NOMO-1 (cell line): Measurements from ENCODE around the gene CC2D1A.
"Not testable (repeated sequence)": the region's sequence is repeated elsewhere in the genome, so short reads cannot be mapped to it uniquely, and the experiment has no call there.

Source experiments
- DNase-seq, 2 experiments: peaks; one replicate each; lab custom pipeline; 2025; ENCODE audit not compliant: unreplicated experiment in 2 of 2; lab: John Stamatoyannopoulos, UW

The CC2D1A gene

DNA sequence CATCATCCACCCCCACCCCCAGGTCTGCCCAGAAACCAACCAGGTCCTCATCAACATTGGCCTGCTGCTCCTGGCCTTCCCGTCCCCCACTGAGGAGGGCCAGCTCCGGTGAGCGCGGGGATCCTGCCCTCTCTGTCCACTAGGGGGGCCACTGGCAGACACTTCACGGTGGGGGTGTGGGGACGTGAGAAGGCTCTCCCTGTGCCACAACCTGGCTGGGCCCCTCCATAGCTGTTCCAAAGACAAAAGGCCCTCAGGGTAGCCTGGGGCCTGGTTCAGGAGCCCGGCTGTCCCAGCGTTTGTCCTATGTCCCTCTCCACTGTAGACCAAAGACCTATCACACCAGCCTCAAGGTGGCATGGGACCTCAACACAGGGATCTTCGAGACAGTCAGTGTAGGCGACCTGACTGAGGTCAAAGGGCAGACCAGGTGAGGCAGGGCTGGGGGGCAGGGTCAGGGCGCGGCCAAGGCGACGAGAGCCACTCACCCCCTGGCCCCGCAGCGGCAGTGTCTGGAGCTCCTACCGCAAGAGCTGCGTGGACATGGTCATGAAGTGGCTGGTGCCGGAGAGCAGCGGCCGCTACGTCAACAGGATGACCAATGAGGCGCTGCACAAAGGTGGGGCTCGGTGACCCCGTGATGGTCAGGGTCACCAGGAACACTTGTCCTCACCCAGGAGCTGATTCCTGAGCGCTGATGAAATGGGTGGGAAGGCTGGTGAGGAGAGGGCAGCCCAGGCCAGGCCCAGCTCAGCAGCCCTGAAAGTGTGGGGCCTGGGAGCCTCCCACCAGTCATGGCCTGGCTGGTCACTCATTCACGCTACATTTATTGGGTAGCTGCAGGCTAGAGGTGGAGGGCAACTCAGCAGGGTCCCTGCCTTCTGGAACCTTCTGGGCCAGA is 54.2 kb downstream of the CC2D1A start:
- DNase-seq, result no peak

- DNase-seq, result no peak
Measured at GRCh38 chr19:13960863-13961784, 55.1 kb downstream of the CC2D1A start.

DNA sequence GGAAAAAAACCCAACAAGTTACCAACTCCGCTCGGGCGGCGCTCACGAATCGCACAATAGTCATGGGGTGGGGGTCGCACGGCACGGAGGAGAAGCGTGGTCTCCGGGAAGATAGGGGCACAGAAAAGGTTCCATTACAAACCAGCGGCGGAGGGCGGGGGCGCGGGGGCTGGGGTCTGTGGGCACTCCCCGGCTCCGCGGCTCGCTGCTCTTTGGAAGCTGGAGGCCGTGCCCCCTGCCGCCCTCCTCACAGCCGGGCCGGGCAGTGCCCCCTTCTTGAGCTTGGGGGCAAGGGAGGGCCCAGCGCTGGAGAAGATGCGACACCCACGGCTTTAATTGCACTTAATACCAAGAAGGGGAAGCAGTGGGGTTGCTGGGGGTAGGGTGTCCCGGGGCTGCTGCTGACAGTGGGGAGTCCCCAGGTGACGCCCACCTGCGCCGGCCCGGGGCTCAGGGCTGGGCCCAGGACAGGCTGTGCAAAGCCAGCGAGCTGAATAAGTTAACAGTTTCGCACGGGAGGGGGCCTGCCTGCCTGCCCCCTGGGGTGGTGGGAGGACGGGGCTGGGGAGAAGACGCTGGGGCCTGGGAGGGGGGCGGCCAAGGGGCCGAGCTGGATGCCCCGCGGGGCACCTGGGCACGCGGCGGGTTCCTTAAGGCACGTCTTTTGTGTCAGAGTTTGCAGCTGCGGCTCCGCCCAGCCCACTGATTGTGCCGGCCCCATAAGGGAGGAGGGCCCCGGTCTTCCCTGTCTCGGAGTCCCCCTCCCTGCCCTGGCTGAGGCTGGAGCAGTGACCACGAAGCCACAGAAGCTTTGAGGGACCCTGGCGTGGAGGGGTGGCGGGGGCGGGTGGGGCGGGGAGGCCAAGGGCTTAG is 56.1 kb downstream of the CC2D1A start:
- no peak for DNase-seq

GRCh38 chr19:13962699-13963602 is 57.0 kb downstream of the CC2D1A start:
- DNase-seq, result no peak

- no peak for DNase-seq
Measured at GRCh38 chr19:13963603-13964105, 57.7 kb downstream of the CC2D1A start.

GRCh38 chr19:13964776-13965175 is 58.8 kb downstream of the CC2D1A start:
- DNase-seq, result no peak

- no peak for DNase-seq
Measured at GRCh38 chr19:13965377-13965896, 59.4 kb downstream of the CC2D1A start.

DNA sequence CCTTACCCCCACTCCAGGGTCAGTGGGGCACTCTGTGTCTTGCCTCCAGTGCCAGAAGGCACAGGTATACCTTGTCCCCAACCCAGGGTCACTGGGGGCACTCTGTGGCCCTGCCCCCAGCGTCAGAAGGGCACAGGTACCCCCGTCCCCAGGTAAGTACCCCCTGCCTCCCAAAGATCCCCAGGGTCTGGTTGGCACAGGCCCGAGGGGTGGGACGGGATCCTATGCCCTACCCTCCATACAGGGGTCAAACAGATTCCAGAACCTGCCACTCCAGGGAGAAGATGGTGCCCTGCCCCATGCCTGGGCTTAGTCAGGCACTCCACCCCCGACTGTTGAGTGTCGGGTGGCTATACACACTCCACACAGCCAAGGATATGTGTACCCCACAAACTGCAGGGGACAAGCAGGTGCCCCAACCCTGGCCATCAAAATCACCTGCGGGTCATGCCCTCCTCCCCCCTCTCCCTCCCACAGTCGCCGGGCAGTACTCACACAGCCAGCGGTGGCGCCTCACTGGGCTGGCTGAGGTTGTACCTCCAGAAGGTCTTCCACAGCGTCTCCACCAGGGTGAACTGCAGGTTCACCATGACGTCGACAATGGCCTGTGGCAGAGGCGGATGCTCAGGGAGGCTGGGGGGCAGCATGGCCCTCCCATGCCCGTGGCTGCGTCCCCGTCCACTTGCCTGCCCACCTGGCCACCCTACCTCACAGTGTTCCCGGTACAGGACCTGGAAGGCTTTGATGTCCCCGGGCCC is 60.1 kb downstream of the CC2D1A start:
- no peak for DNase-seq

- no peak for DNase-seq
Measured at GRCh38 chr19:13966684-13967128, 60.7 kb downstream of the CC2D1A start.

DNA sequence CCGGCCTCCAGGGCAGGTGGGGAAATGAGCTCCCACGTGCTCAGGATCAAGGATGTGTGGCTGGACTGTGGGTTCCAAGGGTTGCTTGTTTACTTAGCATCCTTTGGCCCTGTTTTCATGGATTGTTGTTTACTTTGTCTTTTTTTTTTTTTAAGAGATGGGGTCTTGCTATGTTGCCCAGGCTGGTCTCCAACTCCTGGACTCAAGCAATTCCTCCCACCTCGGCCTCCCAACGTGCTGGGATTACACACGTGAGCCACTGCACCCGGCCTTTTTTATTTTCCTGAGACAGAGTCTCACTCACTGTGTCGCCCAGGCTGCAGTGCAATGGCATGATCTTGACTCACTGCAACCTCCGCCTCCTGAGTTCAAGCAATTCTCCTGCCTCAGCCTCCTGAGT is 61.2 kb downstream of the CC2D1A start:
- not testable (repeated sequence) for DNase-seq

GRCh38 chr19:13968383-13968935 is 62.5 kb downstream of the CC2D1A start:
- DNase-seq, result no peak

DNA sequence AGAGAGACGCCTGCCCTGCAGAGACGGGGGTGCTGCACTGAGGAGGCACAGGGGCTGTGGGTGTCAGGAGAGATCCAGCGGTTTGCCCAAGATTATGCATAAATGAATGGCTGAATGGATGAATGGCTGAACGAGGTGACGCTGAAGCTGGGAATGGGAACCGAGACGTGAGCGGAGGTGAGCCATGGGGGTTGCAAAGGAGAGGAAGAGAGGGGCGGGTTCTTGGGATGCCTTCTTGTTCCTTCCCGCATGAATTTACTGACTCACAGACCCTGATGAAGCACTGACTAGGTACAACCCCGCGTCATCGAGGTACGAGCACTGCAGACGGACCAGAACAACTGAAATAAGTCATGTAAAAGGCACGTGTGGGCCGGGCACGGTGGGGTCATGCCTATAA is 63.0 kb downstream of the CC2D1A start:
- no peak for DNase-seq

DNA sequence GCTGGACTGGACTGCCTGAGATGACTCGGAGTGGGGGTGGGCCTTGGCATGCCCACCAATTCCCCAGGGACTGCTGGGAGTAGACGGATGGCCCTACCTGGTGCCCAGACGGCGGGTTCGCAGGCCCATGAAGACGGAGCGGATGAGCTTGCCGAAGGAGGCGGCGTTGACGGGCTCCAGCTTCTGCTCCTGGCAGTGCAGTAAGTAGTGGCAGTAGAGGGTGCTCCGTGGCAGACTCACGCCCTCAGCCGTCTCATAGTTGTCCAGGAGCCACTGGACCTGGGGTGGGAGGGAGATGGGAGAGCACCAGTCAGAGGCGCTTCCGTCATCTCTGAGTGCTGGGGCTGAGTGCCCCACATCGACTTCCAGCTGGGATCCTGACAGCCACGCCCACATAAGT is 63.9 kb downstream of the CC2D1A start:
- DNase-seq, result no peak

DNA sequence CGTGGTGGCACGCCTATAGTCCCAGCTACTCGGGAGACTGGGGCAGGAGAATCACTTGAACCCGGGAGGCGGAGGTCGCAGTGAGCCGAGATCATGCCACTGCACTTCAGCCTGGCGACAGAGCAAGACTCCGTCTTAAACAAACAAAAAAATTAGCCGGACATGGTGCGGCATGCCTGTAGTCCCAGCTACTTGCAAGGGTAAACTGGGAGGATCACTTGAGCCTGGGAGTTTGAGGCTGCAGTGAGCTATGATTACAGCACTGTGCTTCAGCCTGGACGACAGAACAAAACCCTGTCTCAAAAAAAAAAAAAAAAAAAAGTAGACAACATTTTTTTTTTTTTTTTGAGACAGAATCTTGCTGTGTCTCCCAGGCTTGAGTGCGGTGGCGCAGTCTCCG is 65.9 kb downstream of the CC2D1A start:
- not testable (repeated sequence) for DNase-seq

DNA sequence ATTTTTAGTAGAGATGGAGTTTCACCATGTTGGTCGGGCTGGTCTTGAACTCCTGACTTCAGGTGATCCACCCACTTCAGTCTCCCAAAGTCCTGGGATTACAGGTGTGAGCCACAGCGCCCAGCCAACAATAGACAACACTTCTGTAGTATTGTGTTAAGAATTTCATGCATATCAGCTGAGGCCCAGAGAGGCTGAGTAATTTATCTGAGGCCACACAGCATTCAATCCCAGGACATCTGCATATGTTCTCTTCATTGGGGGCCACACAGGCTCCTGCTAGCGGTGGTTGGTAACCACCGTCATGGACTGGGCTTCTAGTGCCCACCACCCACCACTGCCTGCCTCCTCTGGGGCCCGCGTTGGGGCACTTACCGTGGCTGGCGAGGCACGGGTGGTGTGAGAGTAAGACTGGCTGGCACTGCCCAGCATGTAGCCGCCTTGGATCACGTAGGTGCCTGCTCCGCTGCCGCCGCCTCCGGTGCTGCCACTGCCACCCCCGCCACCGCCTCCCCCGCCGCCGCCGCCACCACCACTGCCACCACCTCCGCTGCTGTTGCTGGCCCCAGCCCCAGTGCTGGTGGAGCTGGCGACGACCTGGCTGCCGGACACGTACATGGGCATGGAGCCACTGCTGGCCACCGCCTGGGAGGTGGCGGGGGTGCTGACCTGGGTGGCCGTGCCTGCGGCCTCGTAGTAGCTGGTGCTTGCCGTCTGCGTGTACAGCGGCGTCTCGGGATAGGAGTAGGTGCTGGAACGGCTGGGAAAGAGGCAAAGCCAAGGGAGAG is 66.6 kb downstream of the CC2D1A start:
- DNase-seq, result no peak

GRCh38 chr19:13973479-13973878 is 67.5 kb downstream of the CC2D1A start:
- not testable (repeated sequence) for DNase-seq

GRCh38 chr19:13974073-13974472 is 68.1 kb downstream of the CC2D1A start:
- DNase-seq, result no peak
